ENCODE measurements around the gene MLANA. TPM values are rescaled to one million over a fixed set of nuclear protein-coding genes. Genes with fewer than 3 reads are reported as not detected.

MLANA gene
- total and polyA plus RNA-seq, 7 donors = 0.03 TPM; not detected in 6

GRCh38 chr9:5858833-5859232 lies 31.9 kb upstream of the MLANA start:
- peaks cover 0 to 16% of the 10 kb centered on the region in 2 donors for H3K36me3 ChIP-seq (ENCODE audit: insufficient read depth in 1 of 2, low read depth in 1 of 2)
- H3K4me3 ChIP-seq = no peak overlapping the region
- DNase-seq (no peak), ATAC-seq (no peak)
- H3K27ac ChIP-seq = no peak overlapping the region
- no peaks in the 10 kb centered on the region for H3K27me3 ChIP-seq (ENCODE audit: insufficient read depth in 3 of 3, low read length in 2 of 3)
- intact Hi-C loops (cut with DNase I) = no loop called here
- TF ChIP-seq CTCF (IDR thresholded peaks at IDR 0.05) = no peak
- H3K4me1 ChIP-seq = no peaks in the 10 kb centered on the region
- 28 to 49% (median 31%) methylated on average over 3 of the region's 3 CpGs for WGBS, 3 donors
- no peaks in the 10 kb centered on the region for H3K9me3 ChIP-seq

- no peak for ATAC-seq
- 37 to 57% (median 42%) methylated on average over 2 of the region's 2 CpGs for WGBS, 3 donors
- TF ChIP-seq CTCF (IDR thresholded peaks at IDR 0.05) = no peak
These were observed 27.5 kb upstream of the MLANA start for GRCh38 chr9:5863092-5863746.

GRCh38 chr9:5864446-5864845 lies 26.2 kb upstream of the MLANA start:
- no peak overlapping the region for H3K4me3 ChIP-seq
- DNase-seq (no peak), ATAC-seq (no peak)
- intact Hi-C loops (cut with DNase I) = no loop called here
- WGBS, 3 donors = 84 to 86% (median 85%) methylated on average over 4 of the region's 4 CpGs
- H3K36me3 ChIP-seq (ENCODE audit: insufficient read depth in 1 of 2, low read depth in 1 of 2) = peaks cover 0 to 15% of the 10 kb centered on the region in 2 donors
- TF ChIP-seq CTCF (IDR thresholded peaks at IDR 0.05) = no peak
- no peak overlapping the region for H3K27ac ChIP-seq
- H3K4me1 ChIP-seq = no peaks in the 10 kb centered on the region
- no peaks in the 10 kb centered on the region for H3K9me3 ChIP-seq
- no peaks in the 10 kb centered on the region for H3K27me3 ChIP-seq (ENCODE audit: insufficient read depth in 3 of 3, low read length in 2 of 3)

More at GRCh38 chr9:5863092-5863746, 27.5 kb upstream of the MLANA start:
- H3K27ac ChIP-seq = no peak overlapping the region
- intact Hi-C loops (cut with DNase I) = no loop called here
- H3K9me3 ChIP-seq = no peaks in the 10 kb centered on the region
- H3K4me1 ChIP-seq = no peaks in the 10 kb centered on the region
- DNase-seq = no peak
- H3K27me3 ChIP-seq (ENCODE audit: insufficient read depth in 3 of 3, low read length in 2 of 3) = no peaks in the 10 kb centered on the region
- H3K4me3 ChIP-seq = no peak overlapping the region
- peaks cover 0 to 24% of the 10 kb centered on the region in 2 donors for H3K36me3 ChIP-seq (ENCODE audit: insufficient read depth in 1 of 2, low read depth in 1 of 2)

GRCh38 chr9:5866272-5866671 lies 24.4 kb upstream of the MLANA start:
- no peak for TF ChIP-seq CTCF (IDR thresholded peaks at IDR 0.05)
- WGBS, 3 donors = 95 to 100% (median 100%) methylated on average over 2 of the region's 2 CpGs
- intact Hi-C loops (cut with DNase I) = no loop called here

GRCh38 chr9:5866685-5867084 lies 24.0 kb upstream of the MLANA start:
- TF ChIP-seq CTCF (IDR thresholded peaks at IDR 0.05) = no peak
- H3K27ac ChIP-seq = no peak overlapping the region
- no peak for DNase-seq
- no peak for ATAC-seq
- H3K9me3 ChIP-seq = no peaks in the 10 kb centered on the region
- 91 to 94% (median 93%) methylated on average over 3 of the region's 3 CpGs for WGBS, 3 donors
- H3K4me3 ChIP-seq = no peak overlapping the region
- H3K4me1 ChIP-seq = no peaks in the 10 kb centered on the region
- peaks cover 0 to 19% of the 10 kb centered on the region in 2 donors for H3K36me3 ChIP-seq (ENCODE audit: insufficient read depth in 1 of 2, low read depth in 1 of 2)
- intact Hi-C loops (cut with DNase I) = no loop called here
- H3K27me3 ChIP-seq (ENCODE audit: insufficient read depth in 3 of 3, low read length in 2 of 3) = no peaks in the 10 kb centered on the region

More at GRCh38 chr9:5866272-5866671, 24.4 kb upstream of the MLANA start:
- DNase-seq = no peak
- Histone ChIP-seq H3K27ac (no peak overlapping the region), H3K27me3 (ENCODE audit: insufficient read depth in 3 of 3, low read length in 2 of 3) (no peaks in the 10 kb centered on the region), H3K4me3 (no peak overlapping the region), H3K4me1 (no peaks in the 10 kb centered on the region), H3K9me3 (no peaks in the 10 kb centered on the region), H3K36me3 (ENCODE audit: insufficient read depth in 1 of 2, low read depth in 1 of 2) (peaks cover 0 to 15% of the 10 kb centered on the region in 2 donors)
- no peak for ATAC-seq
